ENCODE results near the gene BMF.

- TF ChIP-seq CTCF (IDR thresholded peaks at IDR 0.05; ENCODE audit: insufficient read depth, low read length), result no peak
- no peak for TF ChIP-seq REST (IDR thresholded peaks at IDR 0.05; ENCODE audit: insufficient replicate concordance, low read depth)
- TF ChIP-seq GABPA (IDR thresholded peaks at IDR 0.05; ENCODE audit: low read depth), result no peak
- no peak for TF ChIP-seq POLR2AphosphoS5 (IDR thresholded peaks at IDR 0.05; ENCODE audit: low read depth)
- TF ChIP-seq SPI1 (IDR thresholded peaks at IDR 0.05; ENCODE audit: borderline replicate concordance, low read depth), result no peak
These were observed 56.1 kb downstream of the BMF start for GRCh38 chr15:40052604-40053003.
